Gastrocnemius medialis (tissue), 4 donors: ENCODE results near the gene ATG5. TPM values are rescaled to one million over a fixed set of nuclear protein-coding genes. Genes with fewer than 3 reads are reported as not detected.
"Not testable (repeated sequence)": the region's sequence is repeated elsewhere in the genome, so short reads cannot be mapped to it uniquely, and the experiment has no call there.

Experiments
- ATAC-seq, 2 donors: fragments of 150-250 bp; one replicate each; pipeline ENCODE4 v1.9.1; 2016
- DNase-seq, 2 donors: peaks; one replicate each; pipeline ENCODE4 v3.0.0-alpha.2; 2019
- H3K27ac ChIP-seq, 4 donors: fragments of 200-600 bp; sonication (generic); 1 replicate in 1 of 4; 2 replicates in 3 of 4; pipeline ENCODE4 v1.5.1; 2016 to 2018; ENCODE audit warnings: mild to moderate bottlenecking in 2 of 4, moderate library complexity in 1 of 4
- H3K27me3 ChIP-seq, 3 donors: fragments of 200-600 bp; sonication (generic) in 2 of 3; 1 replicate in 1 of 3; 2 replicates in 2 of 3; pipeline versions ENCODE4 v1.5.1 to v1.6.0; 2016 to 2019; ENCODE audit warnings: mild to moderate bottlenecking in 1 of 3, moderate library complexity in 1 of 3
- H3K36me3 ChIP-seq, 2 donors: fragments of 200-600 bp; sonication (generic) in 1 of 2; one replicate each; pipeline ENCODE4 v1.5.1; 2017 to 2018
- H3K4me1 ChIP-seq, 2 donors: fragments of 200-600 bp; sonication (generic) in 1 of 2; one replicate each; pipeline ENCODE4 v1.5.1; 2016 to 2017; ENCODE audit warnings: mild to moderate bottlenecking in 2 of 2
- H3K4me3 ChIP-seq, 4 donors: fragments of 200-600 bp; sonication (generic) in 3 of 4; 1 replicate in 1 of 4; 2 replicates in 3 of 4; pipeline ENCODE4 v1.5.1; 2016 to 2019; ENCODE audit warnings: mild to moderate bottlenecking in 2 of 4
- H3K9me3 ChIP-seq, 3 donors: fragments of 200-600 bp; sonication (generic) in 2 of 3; 1 replicate in 1 of 3; 2 replicates in 2 of 3; pipeline ENCODE4 v1.5.1; 2016 to 2019
- POLR2A ChIP-seq, 2 donors: fragments of 450-650 bp; IDR thresholded peaks; one replicate each; pipeline ENCODE4 v1.6.1; 2017; ENCODE audit warnings: antibody characterized with exemption in 2 of 2, mild to moderate bottlenecking in 2 of 2, moderate library complexity in 2 of 2
- in situ Hi-C, 4 donors: fragments of 200-750 bp; cut with MboI; loops; one replicate each; pipeline versions ENCODE4 v1.15.0 to v1.8.0; 2017; ENCODE audit warnings: low sequenced_read_pairs in 4 of 4
- intact Hi-C: fragments of 100-400 bp; cut with DNase I; formaldehyde crosslinking; loops from one replicate; pipeline ENCODE4 v1.15.1; 2023; ENCODE audit warnings: low total_unique reads
- total RNA-seq, 4 donors: library from RNA; depleted of rRNA; stranded (reverse); fragments of >200 nt; gene quantifications; one replicate each; pipeline versions ENCODE4 v1.1.0 to v1.2.3, GENCODE V29; 2016
- TF ChIP-seq, protein P1 (sequence below), 5 experiments: fragments of 450-650 bp in 3 of 5; fragments of 200-600 bp in 2 of 5; sonication (generic) in 2 of 5; IDR thresholded peaks in 4 of 5; conservative IDR thresholded peaks in 1 of 5; 1 replicate in 4 of 5; 2 replicates in 1 of 5; pipeline ENCODE4 v1.5.1; 2016 to 2019; ENCODE audit warnings: antibody characterized with exemption in 5 of 5, mild to moderate bottlenecking in 3 of 5, moderate library complexity in 3 of 5

The ATG5 gene
- total RNA-seq, 4 donors from 2014 or later: 18.9 to 22.3 (median 20.1) TPM

DNA sequence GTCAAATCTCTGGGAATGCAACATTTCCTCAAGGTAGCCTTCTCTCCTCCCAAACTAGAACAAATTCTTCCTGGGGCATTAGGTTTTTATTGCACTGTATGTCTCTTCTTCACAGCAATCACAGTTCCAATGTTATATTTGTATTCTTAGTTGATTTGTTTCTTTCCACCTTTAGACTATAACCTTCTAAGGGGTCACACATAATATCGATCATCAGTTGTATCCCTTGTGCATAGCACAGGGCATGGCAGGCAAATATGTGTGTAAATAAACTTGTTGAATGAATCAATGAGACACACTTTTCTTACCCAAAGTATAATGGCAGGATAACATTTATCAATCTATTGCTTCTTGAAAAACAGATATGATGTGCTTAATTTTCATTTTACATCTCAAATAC is 81.0 kb downstream of the ATG5 start:
- ATAC-seq: no peak
- intact Hi-C loops: no loop called here
- DNase-seq: no peak
- in situ Hi-C loops: no loop called here
- no peaks in the 10 kb centered on the region for H3K9me3 ChIP-seq
- H3K4me3 ChIP-seq: no peak overlapping the region
- H3K27me3 ChIP-seq: no peaks in the 10 kb centered on the region
- no peak overlapping the region for H3K27ac ChIP-seq
- no peaks in the 10 kb centered on the region for H3K4me1 ChIP-seq
- TF ChIP-seq, protein P1, sequence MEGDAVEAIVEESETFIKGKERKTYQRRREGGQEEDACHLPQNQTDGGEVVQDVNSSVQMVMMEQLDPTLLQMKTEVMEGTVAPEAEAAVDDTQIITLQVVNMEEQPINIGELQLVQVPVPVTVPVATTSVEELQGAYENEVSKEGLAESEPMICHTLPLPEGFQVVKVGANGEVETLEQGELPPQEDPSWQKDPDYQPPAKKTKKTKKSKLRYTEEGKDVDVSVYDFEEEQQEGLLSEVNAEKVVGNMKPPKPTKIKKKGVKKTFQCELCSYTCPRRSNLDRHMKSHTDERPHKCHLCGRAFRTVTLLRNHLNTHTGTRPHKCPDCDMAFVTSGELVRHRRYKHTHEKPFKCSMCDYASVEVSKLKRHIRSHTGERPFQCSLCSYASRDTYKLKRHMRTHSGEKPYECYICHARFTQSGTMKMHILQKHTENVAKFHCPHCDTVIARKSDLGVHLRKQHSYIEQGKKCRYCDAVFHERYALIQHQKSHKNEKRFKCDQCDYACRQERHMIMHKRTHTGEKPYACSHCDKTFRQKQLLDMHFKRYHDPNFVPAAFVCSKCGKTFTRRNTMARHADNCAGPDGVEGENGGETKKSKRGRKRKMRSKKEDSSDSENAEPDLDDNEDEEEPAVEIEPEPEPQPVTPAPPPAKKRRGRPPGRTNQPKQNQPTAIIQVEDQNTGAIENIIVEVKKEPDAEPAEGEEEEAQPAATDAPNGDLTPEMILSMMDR (IDR thresholded peaks at IDR 0.05 in 4 of 5, conservative IDR thresholded peaks at IDR 0.05 in 1 of 5): no peak
- no peak for TF ChIP-seq POLR2A (IDR thresholded peaks at IDR 0.05)
- peaks cover 0 to 15% of the 10 kb centered on the region in 2 donors for H3K36me3 ChIP-seq

DNA sequence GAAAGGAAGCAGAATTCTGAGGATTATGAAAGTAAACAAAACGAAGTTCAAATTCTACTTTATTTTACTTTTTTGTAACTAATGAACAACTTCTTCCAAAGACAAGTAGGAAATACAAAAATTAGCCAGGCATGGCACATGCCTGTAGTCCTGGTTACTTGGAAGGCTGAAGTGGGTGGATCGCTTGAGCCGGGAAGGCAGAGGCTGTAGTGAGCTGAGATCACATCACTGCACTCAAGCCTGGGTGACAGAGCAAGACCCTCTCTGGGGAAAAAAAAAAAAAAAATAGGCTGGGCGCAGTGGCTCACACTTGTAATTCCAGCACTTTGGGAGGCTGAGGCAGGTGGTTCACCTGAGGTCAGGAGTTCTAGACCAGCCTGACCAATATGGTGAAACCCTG is 82.3 kb downstream of the ATG5 start:
- in situ Hi-C loops: no loop called here
- Histone ChIP-seq H3K4me3 (no peak overlapping the region), H3K4me1 (no peaks in the 10 kb centered on the region), H3K9me3 (no peaks in the 10 kb centered on the region), H3K27ac (no peak overlapping the region), H3K36me3 (peaks cover 0 to 15% of the 10 kb centered on the region in 2 donors), H3K27me3 (no peaks in the 10 kb centered on the region)
- intact Hi-C loops: no loop called here
- no peak for DNase-seq
- ATAC-seq: no peak
- no peak for TF ChIP-seq POLR2A (IDR thresholded peaks at IDR 0.05)
- TF ChIP-seq, protein P1 (IDR thresholded peaks at IDR 0.05 in 4 of 5, conservative IDR thresholded peaks at IDR 0.05 in 1 of 5): no peak

DNA sequence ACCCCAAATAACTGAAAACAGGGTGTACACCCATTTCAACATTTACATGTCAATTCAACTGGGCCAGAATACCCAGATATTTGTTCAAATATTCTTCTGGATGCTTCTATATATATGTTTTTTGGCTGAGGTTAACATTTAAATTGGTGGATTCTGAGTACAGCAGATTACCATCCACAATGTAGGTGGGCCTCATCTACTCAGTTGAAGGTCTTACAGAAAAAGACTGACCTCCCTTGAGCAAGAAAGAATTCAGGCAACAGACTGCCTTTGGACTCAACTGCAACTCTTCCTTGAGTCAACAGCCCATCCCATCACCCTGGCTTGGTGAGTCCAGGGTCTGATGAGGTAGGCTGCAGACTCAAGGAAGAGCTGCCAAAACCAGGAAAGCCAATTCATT is 84.1 kb downstream of the ATG5 start:
- DNase-seq (no peak), ATAC-seq (no peak)
- in situ Hi-C loops (no loop called here), intact Hi-C loops (no loop called here)
- Histone ChIP-seq H3K4me3 (no peak overlapping the region), H3K36me3 (peaks cover 0 to 1% of the 10 kb centered on the region in 2 donors), H3K27ac (no peak overlapping the region), H3K27me3 (no peaks in the 10 kb centered on the region), H3K4me1 (no peaks in the 10 kb centered on the region), H3K9me3 (no peaks in the 10 kb centered on the region)
- no peak for TF ChIP-seq POLR2A (IDR thresholded peaks at IDR 0.05)
- TF ChIP-seq, protein P1 (IDR thresholded peaks at IDR 0.05 in 4 of 5, conservative IDR thresholded peaks at IDR 0.05 in 1 of 5): no peak

DNA sequence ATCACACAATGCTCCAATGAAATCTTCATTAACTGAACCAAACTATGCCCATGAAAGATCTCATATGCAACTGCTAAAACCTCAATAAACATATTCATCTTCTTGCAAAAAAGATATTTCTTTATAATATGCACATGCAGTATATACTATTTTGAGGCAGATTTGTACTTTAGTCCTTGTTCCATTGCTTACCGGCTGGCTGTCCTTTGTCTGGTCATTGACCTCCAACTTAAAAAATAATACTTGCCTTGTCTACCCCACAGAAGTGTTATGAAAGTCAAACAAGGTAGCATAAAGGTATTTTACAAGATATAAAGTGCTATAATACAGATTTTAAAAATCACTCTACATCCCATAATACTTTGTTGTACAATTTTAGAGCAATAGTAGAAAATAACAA is 88.3 kb downstream of the ATG5 start:
- no peak for DNase-seq
- Histone ChIP-seq H3K9me3 (no peaks in the 10 kb centered on the region), H3K4me3 (no peak overlapping the region), H3K27ac (no peak overlapping the region), H3K27me3 (no peaks in the 10 kb centered on the region), H3K36me3 (no peaks in the 10 kb centered on the region), H3K4me1 (no peaks in the 10 kb centered on the region)
- in situ Hi-C loops (no loop called here), intact Hi-C loops (no loop called here)
- ATAC-seq: no peak
- TF ChIP-seq, protein P1 (IDR thresholded peaks at IDR 0.05 in 4 of 5, conservative IDR thresholded peaks at IDR 0.05 in 1 of 5): no peak
- TF ChIP-seq POLR2A (IDR thresholded peaks at IDR 0.05): no peak

DNA sequence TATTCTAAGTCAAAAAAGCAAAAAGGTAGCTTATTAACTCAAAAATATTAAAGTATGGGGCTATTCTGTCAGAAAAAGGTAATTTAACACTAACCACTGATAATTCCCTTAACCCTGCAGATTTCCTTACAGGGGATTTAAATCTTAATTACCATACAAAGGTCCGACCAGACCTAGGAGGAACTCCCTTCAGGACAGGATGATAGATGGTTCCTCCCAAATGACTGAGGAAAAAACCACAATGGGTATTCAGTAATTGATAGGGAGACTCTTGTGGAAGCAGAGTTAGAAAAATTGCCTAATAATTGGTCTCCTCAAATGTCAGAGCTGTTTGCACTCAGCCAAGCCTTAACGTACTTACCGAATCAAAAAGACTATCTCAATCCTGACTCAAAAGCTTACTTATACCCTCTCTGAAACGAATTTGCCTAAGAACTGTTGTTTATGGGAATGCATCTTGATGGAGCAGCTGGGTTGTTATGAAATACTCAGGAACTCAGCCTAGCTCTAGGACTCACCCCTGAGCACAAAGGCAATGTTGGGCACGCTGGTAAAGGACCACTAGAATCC is 95.6 kb downstream of the ATG5 start:
- H3K27me3 ChIP-seq, intact Hi-C loops, H3K4me1 ChIP-seq, H3K9me3 ChIP-seq, H3K4me3 ChIP-seq, DNase-seq, ATAC-seq, H3K36me3 ChIP-seq, H3K27ac ChIP-seq: not testable (repeated sequence)
- in situ Hi-C loops: loop anchor here in 2 of 4 donors (10.0 kb wide), 2 partner anchors 495 to 745 kb away; no protein-coding TSS in a partner anchor
